Activated CD4-positive, alpha-beta T cell treated with anti-CD3 and anti-CD28 coated beads, Interleukin-2, amount 10 ng/mL, durations not matched to agents 24 days and 14 days (primary cell): ENCODE results near the gene PCBP4. TPM values are rescaled to one million over a fixed set of nuclear protein-coding genes. Genes with fewer than 3 reads are reported as not detected.

Source experiments
- DNase-seq: peaks from one replicate; pipeline ENCODE4 v3.0.0; 2022
- H3K27ac Mint-ChIP-seq: one replicate; pipeline ENCODE4 v1.8.0; 2022; ENCODE audit warnings: mild to moderate bottlenecking, mixed read lengths
- H3K27me3 Mint-ChIP-seq: one replicate; pipeline ENCODE4 v1.8.0; 2022; ENCODE audit warnings: mixed read lengths
- H3K36me3 Mint-ChIP-seq: one replicate; pipeline ENCODE4 v1.8.0; 2022; ENCODE audit warnings: low read depth, mild to moderate bottlenecking, mixed read lengths
- H3K4me1 Mint-ChIP-seq: one replicate; pipeline ENCODE4 v1.8.0; 2021; ENCODE audit warnings: mixed read lengths
- H3K4me3 Mint-ChIP-seq: one replicate; pipeline ENCODE4 v1.8.0; 2022; ENCODE audit warnings: mild to moderate bottlenecking, moderate library complexity, mixed read lengths
- H3K9me3 Mint-ChIP-seq: one replicate; pipeline ENCODE4 v1.8.0; 2021; ENCODE audit warnings: mixed read lengths
- intact Hi-C: fragments of 100-400 bp; cut with micrococcal nuclease; formaldehyde crosslinking; loops from one replicate; pipeline ENCODE4 v1.15.1; 2023
- total RNA-seq: library from RNA; stranded (reverse); gene quantifications from 2 replicates; pipeline ENCODE4 v1.2.3, GENCODE V29; 2022

PCBP4 gene
- total RNA-seq, 1 donor from 2014 or later, result 16.8 TPM

GRCh38 chr3:51986010-51986947 is 19.0 kb upstream of the PCBP4 start:
- no peaks in the 10 kb centered on the region for H3K9me3 Mint-ChIP-seq
- H3K27ac Mint-ChIP-seq, result no peak overlapping the region
- no peak for DNase-seq
- H3K36me3 Mint-ChIP-seq, result peaks cover 7% of the 10 kb centered on the region
- peaks cover 17% of the 10 kb centered on the region for H3K4me1 Mint-ChIP-seq
- H3K27me3 Mint-ChIP-seq, result no peaks in the 10 kb centered on the region
- intact Hi-C loops, result loop anchor here (10.0 kb wide), 1 partner anchor 289 kb away; the partner anchor contains the start of gene WDR82
- H3K4me3 Mint-ChIP-seq, result no peak overlapping the region

GRCh38 chr3:51985063-51985462 is 17.8 kb upstream of the PCBP4 start:
- DNase-seq, result no peak
- Mint-ChIP-seq H3K36me3 (peaks cover 7% of the 10 kb centered on the region), H3K27ac (peak overlapping the region; percentile 48), H3K4me3 (peak overlapping the region; percentile 59), H3K27me3 (no peaks in the 10 kb centered on the region), H3K4me1 (peaks cover 20% of the 10 kb centered on the region), H3K9me3 (no peaks in the 10 kb centered on the region)
- intact Hi-C loops, result loop anchor here (10.0 kb wide), 1 partner anchor 290 kb away; the partner anchor contains the start of gene WDR82

GRCh38 chr3:51984269-51984647 is 17.0 kb upstream of the PCBP4 start:
- DNase-seq, result no peak

GRCh38 chr3:51983578-51984268 is 16.5 kb upstream of the PCBP4 start:
- Mint-ChIP-seq H3K4me3 (peak overlapping the region; percentile 96), H3K27me3 (no peaks in the 10 kb centered on the region), H3K27ac (peak overlapping the region; percentile 96), H3K36me3 (peaks cover 7% of the 10 kb centered on the region), H3K9me3 (no peaks in the 10 kb centered on the region), H3K4me1 (peaks cover 20% of the 10 kb centered on the region)
- intact Hi-C loops, result loop anchor here (1.0 to 10.0 kb wide), 4 partner anchors 8 to 291 kb away; partner anchors contain the start of genes ABHD14A, PARP3, RPL29 and WDR82
- DNase-seq, result no peak

More at GRCh38 chr3:51984269-51984647, 17.0 kb upstream of the PCBP4 start:
- Mint-ChIP-seq H3K27ac (peak overlapping the region; percentile 96), H3K4me1 (peaks cover 20% of the 10 kb centered on the region), H3K4me3 (peak overlapping the region; percentile 96), H3K27me3 (no peaks in the 10 kb centered on the region), H3K36me3 (peaks cover 7% of the 10 kb centered on the region), H3K9me3 (no peaks in the 10 kb centered on the region)
- intact Hi-C loops, result loop anchor here (10.0 kb wide), 1 partner anchor 291 kb away; the partner anchor contains the start of gene WDR82

GRCh38 chr3:51982838-51983577 is 15.8 kb upstream of the PCBP4 start, which contains the start of gene ACY1:
Gene ACY1 (plus strand): TSS chr3:51983535. CDS start chr3:51984065, 530 bp downstream.
- Mint-ChIP-seq H3K27me3 (no peaks in the 10 kb centered on the region), H3K4me1 (peaks cover 20% of the 10 kb centered on the region), H3K9me3 (no peaks in the 10 kb centered on the region), H3K36me3 (peaks cover 7% of the 10 kb centered on the region), H3K4me3 (peak within 1 kb of the TSS; percentile 96), H3K27ac (peak within 1 kb of the TSS; percentile 96)
- intact Hi-C loops, result loop anchor here (1.0 to 10.0 kb wide), 4 partner anchors 8 to 292 kb away; partner anchors contain the start of genes ABHD14A, PARP3, RPL29 and WDR82
- peak; percentile 95 for DNase-seq

GRCh38 chr3:51982352-51982837 is 15.1 kb upstream of the PCBP4 start:
- no peaks in the 10 kb centered on the region for H3K9me3 Mint-ChIP-seq
- peak overlapping the region; percentile 96 for H3K27ac Mint-ChIP-seq
- peaks cover 21% of the 10 kb centered on the region for H3K4me1 Mint-ChIP-seq
- DNase-seq, result peak; percentile 78
- intact Hi-C loops, result loop anchor here (10.0 kb wide), 1 partner anchor 292 kb away; the partner anchor contains the start of gene WDR82
- peak overlapping the region; percentile 96 for H3K4me3 Mint-ChIP-seq
- H3K36me3 Mint-ChIP-seq, result peaks cover 7% of the 10 kb centered on the region
- H3K27me3 Mint-ChIP-seq, result no peaks in the 10 kb centered on the region

GRCh38 chr3:51980253-51980652 is 13.0 kb upstream of the PCBP4 start:
- no peak overlapping the region for H3K4me3 Mint-ChIP-seq
- H3K4me1 Mint-ChIP-seq, result peaks cover 30% of the 10 kb centered on the region
- DNase-seq, result no peak
- intact Hi-C loops, result loop anchor here (10.0 kb wide), 1 partner anchor 295 kb away; the partner anchor contains the start of gene WDR82
- H3K9me3 Mint-ChIP-seq, result no peaks in the 10 kb centered on the region
- peaks cover 7% of the 10 kb centered on the region for H3K36me3 Mint-ChIP-seq
- no peak overlapping the region for H3K27ac Mint-ChIP-seq
- H3K27me3 Mint-ChIP-seq, result no peaks in the 10 kb centered on the region

- H3K4me3 Mint-ChIP-seq, result no peak overlapping the region
- intact Hi-C loops, result no loop called here
- no peak overlapping the region for H3K27ac Mint-ChIP-seq
- no peak for DNase-seq
- H3K4me1 Mint-ChIP-seq, result peaks cover 30% of the 10 kb centered on the region
- no peaks in the 10 kb centered on the region for H3K27me3 Mint-ChIP-seq
- peaks cover 5% of the 10 kb centered on the region for H3K36me3 Mint-ChIP-seq
- no peaks in the 10 kb centered on the region for H3K9me3 Mint-ChIP-seq
These were observed 10.9 kb upstream of the PCBP4 start for GRCh38 chr3:51978143-51978502.

- intact Hi-C loops, result no loop called here
These were observed 10.3 kb upstream of the PCBP4 start for GRCh38 chr3:51977446-51978142.

GRCh38 chr3:51975852-51976549 is 8.7 kb upstream of the PCBP4 start:
- Mint-ChIP-seq H3K9me3 (no peaks in the 10 kb centered on the region), H3K4me3 (peak overlapping the region; percentile 87), H3K27ac (peak overlapping the region; percentile 88), H3K36me3 (peaks cover 2% of the 10 kb centered on the region), H3K27me3 (no peaks in the 10 kb centered on the region), H3K4me1 (peaks cover 19% of the 10 kb centered on the region)
- peak; percentile 79 for DNase-seq
- intact Hi-C loops, result loop anchor here (1.0 to 2.0 kb wide), 3 partner anchors 7 to 19 kb away; partner anchors contain the start of genes ACY1, PCBP4 and RPL29

More at GRCh38 chr3:51977446-51978142, 10.3 kb upstream of the PCBP4 start:
- Mint-ChIP-seq H3K27me3 (no peaks in the 10 kb centered on the region), H3K36me3 (peaks cover 2% of the 10 kb centered on the region), H3K9me3 (no peaks in the 10 kb centered on the region), H3K27ac (peak overlapping the region; percentile 75), H3K4me3 (peak overlapping the region; percentile 41), H3K4me1 (peaks cover 27% of the 10 kb centered on the region)
- no peak for DNase-seq

- Mint-ChIP-seq H3K4me1 (peaks cover 17% of the 10 kb centered on the region), H3K27me3 (no peaks in the 10 kb centered on the region), H3K4me3 (peak within 1 kb of the TSS; percentile 87), H3K27ac (peak within 1 kb of the TSS; percentile 96), H3K36me3 (peaks cover 2% of the 10 kb centered on the region), H3K9me3 (no peaks in the 10 kb centered on the region)
- DNase-seq, result peak; percentile 94
- intact Hi-C loops, result loop anchor here (1.0 to 2.0 kb wide), 5 partner anchors 8 to 82 kb away; partner anchors contain the start of genes ACY1, PARP3, PCBP4 and RPL29
These were observed 8.0 kb upstream of the PCBP4 start, which contains the start of gene ABHD14A for GRCh38 chr3:51974963-51975851. Gene ABHD14A (plus strand): TSS chr3:51975064. CDS start chr3:51975136, 72 bp downstream.
